ENCODE measurements around the gene ANKS6.

The ANKS6 gene

GRCh38 chr9:98811051-98811650, 14.8 kb upstream of the ANKS6 start:
- peak; percentile 88 for DNase-seq

GRCh38 chr9:98810102-98810842, 13.9 kb upstream of the ANKS6 start:
- no peak for DNase-seq

- DNase-seq: no peak
Measured at GRCh38 chr9:98809311-98810101, 13.2 kb upstream of the ANKS6 start.

- DNase-seq: no peak
Measured at GRCh38 chr9:98808875-98809274, 12.5 kb upstream of the ANKS6 start.

GRCh38 chr9:98808411-98808815, 12.1 kb upstream of the ANKS6 start:
- DNase-seq: no peak

- DNase-seq: no peak
Measured at GRCh38 chr9:98807814-98808195, 11.4 kb upstream of the ANKS6 start.

GRCh38 chr9:98807070-98807813, 10.9 kb upstream of the ANKS6 start, which contains the start of gene GALNT12:
Gene GALNT12 (plus strand): TSS chr9:98807670. CDS start chr9:98807699, 29 bp downstream.
- no peak for DNase-seq

GRCh38 chr9:98806394-98807035, 10.2 kb upstream of the ANKS6 start:
- DNase-seq: no peak

- peak; percentile 52 for DNase-seq
Measured at GRCh38 chr9:98805506-98806272, 9.3 kb upstream of the ANKS6 start.

GRCh38 chr9:98804083-98804482, 7.7 kb upstream of the ANKS6 start:
- DNase-seq: no peak

GRCh38 chr9:98801969-98802371, 5.6 kb upstream of the ANKS6 start:
- DNase-seq: no peak

- no peak for DNase-seq
Measured at GRCh38 chr9:98801561-98801960, 5.2 kb upstream of the ANKS6 start.

- no peak for DNase-seq
Measured at GRCh38 chr9:98798254-98798653, 1.9 kb upstream of the ANKS6 start.

- no peak for DNase-seq
Measured at GRCh38 chr9:98797491-98797890, 1.1 kb upstream of the ANKS6 start.

GRCh38 chr9:98795970-98796363, 388 bp downstream of the ANKS6 start:
- DNase-seq: no peak

- no peak for DNase-seq
Measured at GRCh38 chr9:98795295-98795955, 930 bp downstream of the ANKS6 start.

GRCh38 chr9:98794802-98795201, 1.6 kb downstream of the ANKS6 start:
- no peak for DNase-seq

- no peak for DNase-seq
Measured at GRCh38 chr9:98793031-98793430, 3.3 kb downstream of the ANKS6 start.

GRCh38 chr9:98791608-98792490, 4.5 kb downstream of the ANKS6 start:
- DNase-seq: no peak

Data from fibroblast of skin of right biceps (primary cell).